ENCODE measurements around the gene ZNF891. TPM values are rescaled to one million over a fixed set of nuclear protein-coding genes. Genes with fewer than 3 reads are reported as not detected.
A peak's percentile ranks its signal among the peaks of the same experiment; 100 is the strongest.

The ZNF891 gene
- total and polyA plus RNA-seq, 2 of the 13 experiments (the other 11 are each of a cell fraction or from before 2014, with no cell fraction given) = 1.3 to 2.1 TPM

DNA sequence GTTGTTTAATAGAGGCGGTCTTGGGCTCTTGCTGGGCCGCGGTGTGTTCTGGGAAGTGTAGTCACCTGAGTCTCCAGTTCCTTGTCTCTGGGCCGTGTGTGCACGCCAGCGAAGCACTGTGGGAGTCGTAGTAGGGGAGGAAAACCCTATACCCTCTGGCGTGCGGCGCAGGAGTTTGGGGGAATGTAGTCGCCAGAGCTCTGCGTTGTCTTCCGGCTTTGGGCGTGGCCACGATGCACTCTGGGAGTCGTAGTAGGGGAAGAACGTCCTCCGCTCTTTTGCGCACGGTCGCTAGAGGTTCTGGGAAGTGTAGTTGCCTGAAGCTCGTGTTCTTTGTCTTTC, 50.1 kb downstream of the ZNF891 start (continued):
- TF ChIP-seq, protein P1, sequence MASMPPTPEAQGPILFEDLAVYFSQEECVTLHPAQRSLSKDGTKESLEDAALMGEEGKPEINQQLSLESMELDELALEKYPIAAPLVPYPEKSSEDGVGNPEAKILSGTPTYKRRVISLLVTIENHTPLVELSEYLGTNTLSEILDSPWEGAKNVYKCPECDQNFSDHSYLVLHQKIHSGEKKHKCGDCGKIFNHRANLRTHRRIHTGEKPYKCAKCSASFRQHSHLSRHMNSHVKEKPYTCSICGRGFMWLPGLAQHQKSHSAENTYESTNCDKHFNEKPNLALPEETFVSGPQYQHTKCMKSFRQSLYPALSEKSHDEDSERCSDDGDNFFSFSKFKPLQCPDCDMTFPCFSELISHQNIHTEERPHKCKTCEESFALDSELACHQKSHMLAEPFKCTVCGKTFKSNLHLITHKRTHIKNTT (CRISPR knock-in tag; IDR thresholded peaks at IDR 0.05) = no peak
- TF ChIP-seq, protein P2, sequence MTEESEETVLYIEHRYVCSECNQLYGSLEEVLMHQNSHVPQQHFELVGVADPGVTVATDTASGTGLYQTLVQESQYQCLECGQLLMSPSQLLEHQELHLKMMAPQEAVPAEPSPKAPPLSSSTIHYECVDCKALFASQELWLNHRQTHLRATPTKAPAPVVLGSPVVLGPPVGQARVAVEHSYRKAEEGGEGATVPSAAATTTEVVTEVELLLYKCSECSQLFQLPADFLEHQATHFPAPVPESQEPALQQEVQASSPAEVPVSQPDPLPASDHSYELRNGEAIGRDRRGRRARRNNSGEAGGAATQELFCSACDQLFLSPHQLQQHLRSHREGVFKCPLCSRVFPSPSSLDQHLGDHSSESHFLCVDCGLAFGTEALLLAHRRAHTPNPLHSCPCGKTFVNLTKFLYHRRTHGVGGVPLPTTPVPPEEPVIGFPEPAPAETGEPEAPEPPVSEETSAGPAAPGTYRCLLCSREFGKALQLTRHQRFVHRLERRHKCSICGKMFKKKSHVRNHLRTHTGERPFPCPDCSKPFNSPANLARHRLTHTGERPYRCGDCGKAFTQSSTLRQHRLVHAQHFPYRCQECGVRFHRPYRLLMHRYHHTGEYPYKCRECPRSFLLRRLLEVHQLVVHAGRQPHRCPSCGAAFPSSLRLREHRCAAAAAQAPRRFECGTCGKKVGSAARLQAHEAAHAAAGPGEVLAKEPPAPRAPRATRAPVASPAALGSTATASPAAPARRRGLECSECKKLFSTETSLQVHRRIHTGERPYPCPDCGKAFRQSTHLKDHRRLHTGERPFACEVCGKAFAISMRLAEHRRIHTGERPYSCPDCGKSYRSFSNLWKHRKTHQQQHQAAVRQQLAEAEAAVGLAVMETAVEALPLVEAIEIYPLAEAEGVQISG (CRISPR knock-in tag; IDR thresholded peaks at IDR 0.05) = peak; percentile 94; the same call in 1 of the 2 replicates
- TF ChIP-seq CC2D1A (CRISPR knock-in tag; IDR thresholded peaks at IDR 0.05) = no peak
- peak; percentile 89 for TF ChIP-seq ELF4 (CRISPR knock-in tag; IDR thresholded peaks at IDR 0.05; ENCODE audit: borderline replicate concordance)
- TF ChIP-seq WIZ (CRISPR knock-in tag; IDR thresholded peaks at IDR 0.05) = no peak
- TF ChIP-seq, protein P3, sequence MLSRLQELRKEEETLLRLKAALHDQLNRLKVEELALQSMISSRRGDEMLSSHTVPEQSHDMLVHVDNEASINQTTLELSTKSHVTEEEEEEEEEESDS (CRISPR knock-in tag; IDR thresholded peaks at IDR 0.05; ENCODE audit: borderline replicate concordance) = no peak; the same call in 1 of the 2 replicates
- peak; percentile 20; the same call in 1 of the 2 replicates for TF ChIP-seq ZNF790 (CRISPR knock-in tag; IDR thresholded peaks at IDR 0.05; ENCODE audit: borderline replicate concordance)
- TF ChIP-seq, protein P4, sequence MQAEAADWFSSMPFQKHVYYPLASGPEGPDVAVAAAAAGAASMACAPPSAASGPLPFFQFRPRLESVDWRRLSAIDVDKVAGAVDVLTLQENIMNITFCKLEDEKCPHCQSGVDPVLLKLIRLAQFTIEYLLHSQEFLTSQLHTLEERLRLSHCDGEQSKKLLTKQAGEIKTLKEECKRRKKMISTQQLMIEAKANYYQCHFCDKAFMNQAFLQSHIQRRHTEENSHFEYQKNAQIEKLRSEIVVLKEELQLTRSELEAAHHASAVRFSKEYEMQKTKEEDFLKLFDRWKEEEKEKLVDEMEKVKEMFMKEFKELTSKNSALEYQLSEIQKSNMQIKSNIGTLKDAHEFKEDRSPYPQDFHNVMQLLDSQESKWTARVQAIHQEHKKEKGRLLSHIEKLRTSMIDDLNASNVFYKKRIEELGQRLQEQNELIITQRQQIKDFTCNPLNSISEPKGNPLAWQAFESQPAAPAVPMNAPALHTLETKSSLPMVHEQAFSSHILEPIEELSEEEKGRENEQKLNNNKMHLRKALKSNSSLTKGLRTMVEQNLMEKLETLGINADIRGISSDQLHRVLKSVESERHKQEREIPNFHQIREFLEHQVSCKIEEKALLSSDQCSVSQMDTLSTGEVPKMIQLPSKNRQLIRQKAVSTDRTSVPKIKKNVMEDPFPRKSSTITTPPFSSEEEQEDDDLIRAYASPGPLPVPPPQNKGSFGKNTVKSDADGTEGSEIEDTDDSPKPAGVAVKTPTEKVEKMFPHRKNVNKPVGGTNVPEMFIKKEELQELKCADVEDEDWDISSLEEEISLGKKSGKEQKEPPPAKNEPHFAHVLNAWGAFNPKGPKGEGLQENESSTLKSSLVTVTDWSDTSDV (CRISPR knock-in tag; IDR thresholded peaks at IDR 0.05) = 0 out of 2 replicates have a peak, but pooled peaks have one; percentile 46
- TF ChIP-seq YEATS2 (CRISPR knock-in tag; IDR thresholded peaks at IDR 0.05; ENCODE audit: borderline replicate concordance) = peak; percentile 75; the same call in 1 of the 2 replicates
- TF ChIP-seq ZFP62 (CRISPR knock-in tag; IDR thresholded peaks at IDR 0.05) = peak; percentile 89; the same call in 1 of the 2 replicates
- TF ChIP-seq CCAR2 (optimal IDR thresholded peaks at IDR 0.05; ENCODE audit: low read depth, low read length) = no peak
- no peak for TF ChIP-seq ZSCAN25 (CRISPR knock-in tag; IDR thresholded peaks at IDR 0.05)
- no peak for TF ChIP-seq KMT2A (CRISPR knock-in tag; IDR thresholded peaks at IDR 0.05)
- no peak for TF ChIP-seq ZNF326 (CRISPR knock-in tag; IDR thresholded peaks at IDR 0.05; ENCODE audit: borderline replicate concordance)
- no peak for TF ChIP-seq NAIF1 (CRISPR knock-in tag; IDR thresholded peaks at IDR 0.05; ENCODE audit: borderline replicate concordance)
- TF ChIP-seq POGZ (CRISPR knock-in tag; IDR thresholded peaks at IDR 0.05) = peak; percentile 76
- TF ChIP-seq, protein P5, sequence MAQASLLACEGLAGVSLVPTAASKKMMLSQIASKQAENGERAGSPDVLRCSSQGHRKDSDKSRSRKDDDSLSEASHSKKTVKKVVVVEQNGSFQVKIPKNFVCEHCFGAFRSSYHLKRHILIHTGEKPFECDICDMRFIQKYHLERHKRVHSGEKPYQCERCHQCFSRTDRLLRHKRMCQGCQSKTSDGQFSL (CRISPR knock-in tag; IDR thresholded peaks at IDR 0.05) = no peak
- TF ChIP-seq ESRRA (CRISPR knock-in tag; IDR thresholded peaks at IDR 0.05; ENCODE audit: low read depth) = no peak
- TF ChIP-seq KDM2A (CRISPR knock-in tag; IDR thresholded peaks at IDR 0.05; ENCODE audit: borderline replicate concordance, low read depth) = peak; percentile 19; the same call in 1 of the 2 replicates
- no peak for TF ChIP-seq ADNP (CRISPR knock-in tag; IDR thresholded peaks at IDR 0.05)
- TF ChIP-seq, protein P6, sequence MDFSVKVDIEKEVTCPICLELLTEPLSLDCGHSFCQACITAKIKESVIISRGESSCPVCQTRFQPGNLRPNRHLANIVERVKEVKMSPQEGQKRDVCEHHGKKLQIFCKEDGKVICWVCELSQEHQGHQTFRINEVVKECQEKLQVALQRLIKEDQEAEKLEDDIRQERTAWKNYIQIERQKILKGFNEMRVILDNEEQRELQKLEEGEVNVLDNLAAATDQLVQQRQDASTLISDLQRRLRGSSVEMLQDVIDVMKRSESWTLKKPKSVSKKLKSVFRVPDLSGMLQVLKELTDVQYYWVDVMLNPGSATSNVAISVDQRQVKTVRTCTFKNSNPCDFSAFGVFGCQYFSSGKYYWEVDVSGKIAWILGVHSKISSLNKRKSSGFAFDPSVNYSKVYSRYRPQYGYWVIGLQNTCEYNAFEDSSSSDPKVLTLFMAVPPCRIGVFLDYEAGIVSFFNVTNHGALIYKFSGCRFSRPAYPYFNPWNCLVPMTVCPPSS (IDR thresholded peaks at IDR 0.05) = no peak
- TF ChIP-seq ZNF34 (CRISPR knock-in tag; IDR thresholded peaks at IDR 0.05; ENCODE audit: borderline replicate concordance) = no peak

Data from HepG2 (cell line).